ENCODE data around the gene CYP3A5.

DNA sequence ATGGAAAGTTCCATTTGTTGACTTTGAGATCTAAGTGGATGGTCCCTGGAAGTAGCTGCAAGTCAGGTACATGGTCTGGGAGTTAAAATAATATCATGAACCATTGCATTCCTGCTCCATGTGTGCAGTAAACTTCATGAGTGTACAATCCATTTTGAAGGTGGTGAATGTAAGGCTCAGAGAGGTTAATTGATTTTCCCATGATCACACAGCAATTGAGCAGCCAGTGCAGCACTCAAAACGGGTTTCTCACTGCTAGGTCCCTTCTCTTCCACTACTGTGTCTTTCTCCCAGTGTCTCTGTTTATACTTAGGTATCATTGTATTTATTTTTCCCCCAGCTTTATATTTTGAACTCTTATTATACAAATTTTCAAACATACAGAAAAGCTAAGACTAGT, 53.1 kb downstream of the CYP3A5 start:
- TF ChIP-seq, protein P1, sequence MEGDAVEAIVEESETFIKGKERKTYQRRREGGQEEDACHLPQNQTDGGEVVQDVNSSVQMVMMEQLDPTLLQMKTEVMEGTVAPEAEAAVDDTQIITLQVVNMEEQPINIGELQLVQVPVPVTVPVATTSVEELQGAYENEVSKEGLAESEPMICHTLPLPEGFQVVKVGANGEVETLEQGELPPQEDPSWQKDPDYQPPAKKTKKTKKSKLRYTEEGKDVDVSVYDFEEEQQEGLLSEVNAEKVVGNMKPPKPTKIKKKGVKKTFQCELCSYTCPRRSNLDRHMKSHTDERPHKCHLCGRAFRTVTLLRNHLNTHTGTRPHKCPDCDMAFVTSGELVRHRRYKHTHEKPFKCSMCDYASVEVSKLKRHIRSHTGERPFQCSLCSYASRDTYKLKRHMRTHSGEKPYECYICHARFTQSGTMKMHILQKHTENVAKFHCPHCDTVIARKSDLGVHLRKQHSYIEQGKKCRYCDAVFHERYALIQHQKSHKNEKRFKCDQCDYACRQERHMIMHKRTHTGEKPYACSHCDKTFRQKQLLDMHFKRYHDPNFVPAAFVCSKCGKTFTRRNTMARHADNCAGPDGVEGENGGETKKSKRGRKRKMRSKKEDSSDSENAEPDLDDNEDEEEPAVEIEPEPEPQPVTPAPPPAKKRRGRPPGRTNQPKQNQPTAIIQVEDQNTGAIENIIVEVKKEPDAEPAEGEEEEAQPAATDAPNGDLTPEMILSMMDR (IDR thresholded peaks at IDR 0.05) = no peak
- TF ChIP-seq EP300 (IDR thresholded peaks at IDR 0.05) = no peak
- no peak for TF ChIP-seq POLR2A (IDR thresholded peaks at IDR 0.05)
- no peak for TF ChIP-seq POLR2AphosphoS5 (IDR thresholded peaks at IDR 0.05)
